HG03457 (cell line): Measurements from ENCODE around the gene RFLNA.

Source experiments
- ATAC-seq: cut with Tn5 transposase; IDR thresholded peaks from one replicate; pipeline ENCODE4 v1.9.1; 2021; ENCODE audit warnings: moderate number of reproducible peaks; ENCODE audit not compliant: unreplicated experiment

Gene RFLNA

GRCh38 chr12:124294780-124295341 is at the start of gene RFLNA:
Gene RFLNA, plus strand, starts transcription at chr12:124295093. Its CDS starts 337 bp downstream, at chr12:124295430.
- no peak for ATAC-seq

DNA sequence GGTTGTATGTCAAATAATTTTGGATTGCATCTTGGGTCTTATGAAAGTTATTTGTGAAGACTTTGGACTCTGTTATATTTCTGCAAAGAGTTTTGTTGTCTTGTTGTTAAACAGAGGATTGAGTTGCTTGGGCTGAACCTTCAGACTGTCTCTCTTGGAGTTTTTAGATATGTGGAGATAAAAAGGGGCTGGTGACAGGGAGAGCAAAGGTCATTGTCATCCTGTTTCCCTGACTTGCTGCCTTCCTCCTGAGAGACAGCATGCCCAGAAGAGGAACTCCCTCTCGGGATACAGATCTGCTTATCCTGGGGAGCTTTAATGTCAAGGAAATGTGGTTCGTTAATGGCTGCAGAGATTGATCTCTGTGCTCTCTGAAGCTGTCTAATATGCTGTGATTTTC is 47.6 kb upstream of the RFLNA start:
- no peak for ATAC-seq

- no peak for ATAC-seq
Measured at GRCh38 chr12:124248941-124249825, 45.7 kb upstream of the RFLNA start.

- no peak for ATAC-seq
Measured at GRCh38 chr12:124251186-124251585, 43.7 kb upstream of the RFLNA start.

DNA sequence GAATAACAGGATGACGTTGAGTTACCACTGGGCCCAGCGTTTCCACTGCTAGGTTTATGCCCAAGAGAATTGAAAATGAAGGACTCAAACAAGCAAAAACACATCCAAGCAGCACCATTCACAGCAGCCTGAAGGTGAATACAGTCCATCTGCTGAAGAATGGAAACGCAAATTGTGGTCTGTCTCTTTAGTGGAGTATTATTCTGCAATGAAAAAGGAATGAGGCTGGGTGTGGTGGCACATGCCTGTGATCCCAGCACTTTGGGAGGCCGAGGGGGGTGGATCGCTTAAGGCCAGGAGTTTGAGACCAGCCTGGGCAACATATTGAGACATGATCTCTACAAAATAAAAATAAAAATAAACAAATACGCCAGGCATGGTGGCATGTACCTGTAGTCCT is 41.9 kb upstream of the RFLNA start:
- ATAC-seq, result no peak

DNA sequence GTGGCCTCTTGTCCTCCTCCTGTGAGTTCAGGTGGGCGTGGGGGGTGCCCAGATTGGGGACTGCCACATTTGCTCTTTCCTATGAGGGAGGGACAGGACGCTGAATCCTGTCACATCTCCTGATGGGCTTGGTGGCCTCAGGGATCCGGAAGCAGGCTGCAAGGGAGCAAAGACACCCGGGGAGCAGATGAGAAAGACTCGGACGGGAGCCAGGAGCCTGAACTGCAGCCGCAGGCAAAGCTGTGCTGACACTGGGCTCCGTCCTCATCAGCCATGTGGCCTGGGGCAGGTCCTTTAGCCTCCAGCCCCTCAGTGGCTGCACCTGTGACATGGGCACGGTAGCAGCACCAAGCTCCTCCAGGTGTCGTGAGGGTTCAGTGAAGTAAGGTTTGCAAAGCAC is 40.8 kb upstream of the RFLNA start:
- no peak for ATAC-seq

DNA sequence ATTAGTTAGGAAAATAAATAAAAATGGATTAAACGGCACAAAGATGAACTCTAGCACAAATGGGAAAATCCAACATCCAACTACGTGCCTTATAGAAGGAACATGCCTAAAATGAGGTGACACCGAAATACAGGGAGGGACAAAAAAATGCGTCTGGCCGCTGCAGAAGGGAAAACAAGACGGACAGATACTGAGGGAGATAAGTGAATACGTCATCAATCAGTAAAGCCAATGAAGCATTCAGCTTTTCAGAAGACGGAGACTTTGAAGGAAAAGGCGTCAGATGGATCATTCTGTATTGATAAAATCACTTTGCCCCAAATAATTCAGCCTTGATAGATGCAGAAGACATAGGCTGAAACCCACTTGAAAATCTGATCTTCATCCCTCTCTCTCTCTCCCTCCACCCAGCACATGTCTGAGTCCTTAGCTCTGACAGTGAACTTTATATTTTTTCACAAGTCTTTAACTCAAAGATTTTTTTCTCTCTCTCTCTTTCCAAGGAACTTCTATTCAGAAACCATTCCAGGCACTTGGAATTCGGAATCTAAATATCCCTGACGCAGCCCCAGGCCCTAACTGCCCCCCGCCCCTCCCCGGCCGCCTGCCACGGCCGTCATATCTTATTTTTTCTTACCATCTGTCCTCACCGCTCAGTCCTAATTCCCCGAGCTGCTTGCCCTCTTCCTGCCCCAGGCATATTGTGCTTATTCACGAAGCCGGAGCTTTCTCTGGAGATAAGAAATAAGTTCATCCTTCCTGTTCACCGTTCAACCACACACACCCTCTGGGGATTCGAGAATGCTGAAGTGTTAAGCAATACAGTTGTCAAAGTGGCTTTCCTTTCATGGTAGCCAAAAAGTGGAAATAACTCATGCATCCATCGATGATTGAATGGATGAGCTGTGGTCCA is 35.5 kb upstream of the RFLNA start:
- ATAC-seq, result no peak

DNA sequence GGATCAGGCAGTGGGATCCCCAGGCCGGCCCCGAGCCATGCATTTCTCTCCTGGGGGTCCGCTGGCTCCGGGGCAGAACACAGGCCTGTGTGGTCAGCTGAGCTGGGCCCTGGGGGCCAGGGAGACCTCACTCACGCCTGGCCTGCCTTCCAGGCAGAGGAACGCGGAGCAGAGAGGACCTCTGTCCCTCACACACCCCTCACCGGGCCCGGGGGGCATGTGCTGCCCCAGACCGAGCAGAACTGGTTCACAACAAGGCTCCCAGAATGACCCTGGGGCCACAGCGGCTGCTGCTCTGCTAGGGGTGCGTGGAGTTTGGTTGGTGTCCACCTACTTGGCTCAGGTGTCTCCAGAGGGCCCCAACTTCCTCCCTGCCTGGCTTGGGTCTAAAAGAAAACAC is 33.0 kb upstream of the RFLNA start:
- ATAC-seq, result no peak

DNA sequence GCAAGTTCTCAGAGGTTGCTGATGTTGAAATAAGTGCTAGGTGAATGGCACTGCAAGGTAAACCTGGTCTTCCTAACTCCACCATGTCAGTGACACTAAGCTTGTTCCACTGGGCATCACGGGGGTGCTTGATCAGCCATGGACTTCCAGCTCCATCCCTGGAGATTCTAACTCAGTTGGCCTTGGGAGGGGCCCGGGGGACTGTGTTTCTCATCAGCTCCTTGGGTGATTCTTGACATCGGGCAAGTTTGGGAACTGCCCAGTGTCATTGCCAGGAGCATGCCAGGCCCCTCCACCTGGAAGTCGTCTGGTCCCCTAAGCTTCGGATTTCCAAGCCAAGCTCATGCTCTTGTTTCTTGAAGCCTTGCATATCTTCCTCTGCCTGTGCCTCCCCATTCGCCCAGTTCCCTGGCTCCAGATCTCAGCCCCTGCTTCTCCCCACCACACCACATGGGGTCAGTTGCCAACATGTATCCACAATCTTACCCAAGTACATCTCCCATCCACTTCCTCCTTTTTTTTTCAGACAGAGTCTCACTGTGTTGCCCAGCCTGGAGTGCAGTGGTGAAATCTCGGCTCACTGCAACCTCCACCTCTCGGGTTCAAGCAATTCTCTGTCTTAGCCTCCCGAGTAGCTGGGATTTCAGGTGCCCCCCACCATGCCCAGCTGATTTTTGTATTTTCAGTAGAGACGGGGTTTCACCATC is 30.7 kb upstream of the RFLNA start:
- no peak for ATAC-seq

- no peak for ATAC-seq
Measured at GRCh38 chr12:124264879-124265278, 30.0 kb upstream of the RFLNA start.

- no peak for ATAC-seq
Measured at GRCh38 chr12:124267205-124267778, 27.6 kb upstream of the RFLNA start.

- no peak for ATAC-seq
Measured at GRCh38 chr12:124270671-124271070, 24.2 kb upstream of the RFLNA start.

- ATAC-seq, result no peak
Measured at GRCh38 chr12:124273630-124274029, 21.3 kb upstream of the RFLNA start.

DNA sequence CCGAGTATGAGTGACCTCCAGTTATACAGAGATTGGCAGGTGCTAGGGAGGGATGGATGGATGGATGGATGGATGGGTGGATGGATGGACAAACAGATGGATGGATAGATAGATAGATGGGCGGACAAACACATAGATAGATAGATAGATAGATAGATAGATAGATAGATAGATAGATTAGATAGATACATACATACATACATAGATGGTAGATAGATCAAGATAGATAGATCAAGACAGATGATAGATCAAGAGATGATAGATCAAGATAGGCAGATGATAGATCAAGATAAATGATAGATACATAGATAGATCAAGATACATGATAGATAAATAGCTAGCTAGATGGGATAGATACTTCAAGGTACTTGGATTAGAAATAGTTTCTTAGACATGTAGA is 18.6 kb upstream of the RFLNA start:
- no peak for ATAC-seq

- ATAC-seq, result no peak
Measured at GRCh38 chr12:124277394-124278241, 17.3 kb upstream of the RFLNA start.

DNA sequence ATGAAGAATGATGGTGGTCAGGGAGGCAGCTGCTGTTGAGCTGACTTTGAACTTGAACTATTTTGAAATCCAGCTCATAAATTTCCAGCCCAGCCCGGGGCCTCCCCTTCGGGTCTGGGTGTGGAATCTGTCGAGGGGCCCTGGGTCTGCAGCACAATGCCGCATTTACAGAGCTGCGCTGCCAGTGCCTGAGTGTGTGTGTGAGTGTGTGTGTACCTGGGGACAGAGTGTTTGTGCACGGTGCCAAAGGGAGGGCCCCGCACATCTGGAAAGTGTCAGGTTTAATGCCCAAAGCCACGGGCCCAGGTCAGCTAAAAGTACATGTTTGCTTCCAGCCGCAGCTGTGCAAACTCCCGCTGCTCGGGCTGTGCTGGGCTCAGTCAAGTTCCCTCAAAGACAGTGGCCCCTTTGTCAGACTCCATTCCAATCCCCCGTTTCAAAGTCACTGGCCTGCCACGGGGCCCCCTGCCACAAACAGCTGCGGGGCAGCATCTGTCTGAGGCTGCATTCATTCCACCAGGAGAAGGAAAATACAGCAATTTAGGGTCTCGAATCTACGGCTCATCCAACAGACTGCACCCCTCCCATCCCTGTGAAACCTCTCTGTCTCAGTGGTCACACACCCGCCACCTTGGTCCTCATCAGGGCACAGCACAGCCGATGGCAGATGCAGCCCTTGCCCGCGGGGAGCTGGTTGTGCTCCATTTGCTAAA is 16.3 kb upstream of the RFLNA start:
- ATAC-seq, result no peak

DNA sequence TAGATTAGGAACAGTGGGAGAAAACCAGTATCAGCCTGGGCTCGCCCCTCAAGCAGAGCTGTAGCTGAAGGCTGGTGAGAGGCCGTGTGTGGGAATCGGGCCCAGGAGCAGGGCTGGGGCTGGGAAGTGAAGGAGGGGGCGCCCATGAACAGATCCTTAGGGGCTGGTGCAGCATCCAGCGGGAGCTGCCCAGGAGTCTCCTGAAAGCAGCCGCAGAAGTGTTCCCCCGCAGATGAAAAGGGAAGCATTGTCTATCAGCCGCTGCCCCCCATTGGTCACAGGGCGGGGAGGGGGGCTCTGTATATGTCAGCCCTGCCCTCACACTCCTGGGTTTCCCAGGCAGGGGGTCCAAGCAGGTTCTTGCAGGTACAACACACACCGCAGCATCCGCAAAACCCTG is 15.6 kb upstream of the RFLNA start:
- no peak for ATAC-seq

DNA sequence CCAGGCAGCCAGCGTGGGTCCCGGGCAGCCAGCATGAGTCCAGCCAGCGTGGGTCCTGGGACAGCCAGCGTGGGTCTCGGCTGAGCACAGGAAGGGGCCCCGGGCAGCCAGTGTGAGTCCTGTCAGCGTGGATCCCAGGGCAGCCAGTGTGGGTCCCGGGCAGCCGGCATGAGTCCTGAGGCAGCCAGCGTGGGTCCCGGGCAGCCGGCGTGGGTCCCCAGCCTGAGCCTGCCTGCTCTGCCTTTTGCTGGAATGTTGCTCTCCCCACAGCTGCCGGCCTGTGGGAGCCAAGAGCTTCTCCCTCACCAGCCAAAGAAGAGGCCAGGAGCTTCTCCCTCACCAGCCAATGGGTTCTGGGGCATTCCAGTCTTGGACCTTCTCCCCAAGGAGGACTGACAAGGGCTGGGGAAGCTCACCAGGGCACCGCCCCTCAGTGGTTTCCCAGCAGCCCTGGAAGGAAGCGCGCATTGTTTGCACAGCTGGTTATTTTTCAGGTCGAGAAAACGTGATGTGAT is 15.0 kb upstream of the RFLNA start:
- ATAC-seq, result no peak

GRCh38 chr12:124281309-124281708 is 13.6 kb upstream of the RFLNA start:
- ATAC-seq, result no peak
